Fibroblast of skin of right quadriceps (primary cell): ENCODE results near the gene HMX1.

Experiments
- DNase-seq: peaks from one replicate; pipeline ENCODE4 v3.0.0-alpha.2; 2013

The HMX1 gene

GRCh38 chr4:8838961-8839431 lies 32.6 kb downstream of the HMX1 start:
- no peak for DNase-seq

- no peak for DNase-seq
Measured at GRCh38 chr4:8838296-8838960, 33.2 kb downstream of the HMX1 start.

GRCh38 chr4:8837181-8837841 lies 34.3 kb downstream of the HMX1 start:
- no peak for DNase-seq

GRCh38 chr4:8836664-8837171 lies 34.9 kb downstream of the HMX1 start:
- no peak for DNase-seq

- no peak for DNase-seq
Measured at GRCh38 chr4:8835521-8836365, 35.9 kb downstream of the HMX1 start.

- DNase-seq, result no peak
Measured at GRCh38 chr4:8834681-8835220, 36.9 kb downstream of the HMX1 start.

GRCh38 chr4:8832113-8832915 lies 39.3 kb downstream of the HMX1 start:
- DNase-seq, result no peak

- no peak for DNase-seq
Measured at GRCh38 chr4:8831221-8832112, 40.2 kb downstream of the HMX1 start.

GRCh38 chr4:8830611-8831200 lies 40.9 kb downstream of the HMX1 start:
- no peak for DNase-seq

GRCh38 chr4:8830056-8830455 lies 41.6 kb downstream of the HMX1 start:
- no peak for DNase-seq

- DNase-seq, result no peak
Measured at GRCh38 chr4:8829584-8829983, 42.1 kb downstream of the HMX1 start.

GRCh38 chr4:8828869-8829268 lies 42.8 kb downstream of the HMX1 start:
- DNase-seq, result no peak

GRCh38 chr4:8821151-8821950 lies 50.3 kb downstream of the HMX1 start:
- no peak for DNase-seq

GRCh38 chr4:8820178-8821102 lies 51.2 kb downstream of the HMX1 start:
- no peak for DNase-seq

GRCh38 chr4:8819473-8820177 lies 52.0 kb downstream of the HMX1 start:
- no peak for DNase-seq

- DNase-seq, result no peak
Measured at GRCh38 chr4:8819019-8819418, 52.6 kb downstream of the HMX1 start.

GRCh38 chr4:8818063-8818881 lies 53.4 kb downstream of the HMX1 start:
- no peak for DNase-seq

GRCh38 chr4:8817813-8818062 lies 53.9 kb downstream of the HMX1 start:
- no peak for DNase-seq
